Loucy (cell line): Measurements from ENCODE around the gene CAMK2A.

Experiments used
- EZH2phosphoT487 ChIP-seq: fragments of 200-600 bp; IDR thresholded peaks from 2 replicates; pipeline ENCODE4 v1.6.1; 2018; ENCODE audit warnings: antibody characterized with exemption, mild to moderate bottlenecking, moderate library complexity, borderline replicate concordance
- TF ChIP-seq, protein P1 (sequence below): fragments of 200-600 bp; sonication (generic); conservative IDR thresholded peaks from 2 replicates; pipeline ENCODE4 v1.5.1; 2014; ENCODE audit warnings: mild to moderate bottlenecking, antibody characterized with exemption, low read length

DNA sequence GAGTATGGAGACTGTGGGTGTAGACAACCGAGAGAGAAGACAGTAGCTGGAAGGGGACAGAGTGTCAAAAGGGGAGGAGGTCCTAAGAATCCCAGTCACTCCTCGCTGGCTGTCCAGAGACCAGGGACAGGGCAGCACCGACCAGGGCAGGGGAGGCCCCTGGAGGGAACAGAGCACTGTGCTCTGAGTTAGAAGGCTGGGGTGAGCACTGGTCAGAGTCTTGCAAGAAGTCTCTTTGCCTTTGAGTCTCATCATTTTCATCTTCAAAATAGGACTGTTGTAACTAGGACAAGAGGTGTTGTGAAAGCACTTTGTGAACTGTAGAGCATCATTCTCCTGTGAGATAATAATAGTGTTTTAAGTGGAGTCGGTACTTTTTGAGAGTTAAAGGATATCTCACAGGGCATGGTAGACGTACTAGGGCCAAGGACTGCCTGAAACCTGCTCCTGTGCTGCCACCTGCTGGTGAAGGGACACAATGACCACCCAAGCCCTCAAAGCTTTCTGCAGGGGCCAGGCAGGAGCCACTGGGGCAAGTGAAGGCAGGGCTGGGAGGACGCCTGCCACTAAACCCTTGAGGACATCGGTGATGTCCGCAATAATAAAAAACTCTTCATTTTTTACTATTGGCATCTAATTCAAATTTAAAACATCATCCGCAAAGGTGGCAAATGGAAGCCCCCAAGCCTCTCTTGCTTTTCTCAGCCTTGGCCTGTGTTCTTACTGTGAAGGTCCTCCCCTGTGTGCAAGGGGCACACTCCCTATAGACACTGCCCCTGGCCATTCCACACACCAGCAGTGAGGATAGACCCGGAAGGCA lies 71.5 kb downstream of the CAMK2A start:
- TF ChIP-seq, protein P1, sequence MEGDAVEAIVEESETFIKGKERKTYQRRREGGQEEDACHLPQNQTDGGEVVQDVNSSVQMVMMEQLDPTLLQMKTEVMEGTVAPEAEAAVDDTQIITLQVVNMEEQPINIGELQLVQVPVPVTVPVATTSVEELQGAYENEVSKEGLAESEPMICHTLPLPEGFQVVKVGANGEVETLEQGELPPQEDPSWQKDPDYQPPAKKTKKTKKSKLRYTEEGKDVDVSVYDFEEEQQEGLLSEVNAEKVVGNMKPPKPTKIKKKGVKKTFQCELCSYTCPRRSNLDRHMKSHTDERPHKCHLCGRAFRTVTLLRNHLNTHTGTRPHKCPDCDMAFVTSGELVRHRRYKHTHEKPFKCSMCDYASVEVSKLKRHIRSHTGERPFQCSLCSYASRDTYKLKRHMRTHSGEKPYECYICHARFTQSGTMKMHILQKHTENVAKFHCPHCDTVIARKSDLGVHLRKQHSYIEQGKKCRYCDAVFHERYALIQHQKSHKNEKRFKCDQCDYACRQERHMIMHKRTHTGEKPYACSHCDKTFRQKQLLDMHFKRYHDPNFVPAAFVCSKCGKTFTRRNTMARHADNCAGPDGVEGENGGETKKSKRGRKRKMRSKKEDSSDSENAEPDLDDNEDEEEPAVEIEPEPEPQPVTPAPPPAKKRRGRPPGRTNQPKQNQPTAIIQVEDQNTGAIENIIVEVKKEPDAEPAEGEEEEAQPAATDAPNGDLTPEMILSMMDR = peak; percentile 89
- TF ChIP-seq EZH2phosphoT487 = no peak
